Keratinocyte (primary cell): Measurements from ENCODE around the gene RSAD1. TPM values are rescaled to one million over a fixed set of nuclear protein-coding genes. Genes with fewer than 3 reads are reported as not detected.
A peak's percentile ranks its signal among the peaks of the same experiment; 100 is the strongest.

Experiments used
- DNase-seq: peaks from one replicate; pipeline ENCODE4 v3.0.0-alpha.2; 2011; ENCODE audit warnings: low read depth, missing footprints, low spot score
- FAIRE-seq: peaks from 2 replicates; lab custom pipeline; 2011; peaks lifted over from hg19 to GRCh38; lab: Jason Lieb, UNC
- H2AFZ ChIP-seq: 2 replicates; pipeline ENCODE4 v1.6.0; 2012; ENCODE audit warnings: low read length, control low read depth, inconsistent platforms; ENCODE audit not compliant: control insufficient read depth
- H3K27ac ChIP-seq: 2 replicates; pipeline ENCODE4 v1.5.1; 2011; ENCODE audit warnings: low read length; ENCODE audit not compliant: control insufficient read depth, insufficient read depth
- H3K27me3 ChIP-seq: 3 replicates; pipeline ENCODE4 v1.6.0; 2011; ENCODE audit warnings: low read length; ENCODE audit not compliant: control insufficient read depth, insufficient read depth; ENCODE audit errors: extremely low read depth
- H3K36me3 ChIP-seq, 2 experiments: 2 replicates in 1 of 2; 3 replicates in 1 of 2; pipeline ENCODE4 v1.5.1; 2011; ENCODE audit warnings: low read length in 2 of 2, mild to moderate bottlenecking in 1 of 2; ENCODE audit not compliant: control insufficient read depth in 2 of 2, insufficient read depth in 2 of 2; ENCODE audit errors: extremely low read depth in 1 of 2
- H3K4me1 ChIP-seq: 3 replicates; pipeline ENCODE4 v1.5.1; 2011; ENCODE audit warnings: low read length; ENCODE audit not compliant: control insufficient read depth, insufficient read depth; ENCODE audit errors: extremely low read depth
- H3K4me2 ChIP-seq: 3 replicates; pipeline ENCODE4 v1.6.0; 2011; ENCODE audit warnings: low read depth, low read length; ENCODE audit not compliant: control insufficient read depth, insufficient read depth; ENCODE audit errors: extremely low read depth
- H3K4me3 ChIP-seq, 3 experiments: fragments of 200-600 bp in 1 of 3; sonication (generic) in 1 of 3; 2 replicates in 2 of 3; 3 replicates in 1 of 3; pipeline ENCODE4 v1.5.1; 2011 to 2016; ENCODE audit warnings: low read length in 3 of 3, mild to moderate bottlenecking in 3 of 3, control low read depth in 2 of 3, inconsistent platforms in 1 of 3, low read depth in 1 of 3, mixed read lengths in 1 of 3, mixed run types in 1 of 3, moderate library complexity in 1 of 3; ENCODE audit not compliant: control insufficient read depth in 2 of 3, insufficient read depth in 2 of 3; ENCODE audit errors: extremely low read depth in 1 of 3
- H3K79me2 ChIP-seq: 2 replicates; pipeline ENCODE4 v1.6.0; 2012; ENCODE audit warnings: low read length; ENCODE audit not compliant: control insufficient read depth, insufficient read depth
- H3K9ac ChIP-seq: 3 replicates; pipeline ENCODE4 v1.6.0; 2011; ENCODE audit warnings: low read length; ENCODE audit not compliant: control insufficient read depth, insufficient read depth; ENCODE audit errors: extremely low read depth
- H3K9me1 ChIP-seq: 3 replicates; pipeline ENCODE4 v1.6.0; 2011; ENCODE audit warnings: low read length; ENCODE audit not compliant: control insufficient read depth, insufficient read depth; ENCODE audit errors: extremely low read depth
- H3K9me3 ChIP-seq: 2 replicates; pipeline ENCODE4 v1.5.1; 2012; ENCODE audit warnings: low read depth, low read length; ENCODE audit not compliant: control insufficient read depth
- H4K20me1 ChIP-seq: 3 replicates; pipeline ENCODE4 v1.6.0; 2011; ENCODE audit warnings: low read length; ENCODE audit not compliant: control insufficient read depth, insufficient read depth; ENCODE audit errors: extremely low read depth
- CTCF ChIP-seq, 3 experiments: IDR thresholded peaks in 1 of 3; conservative IDR thresholded peaks in 1 of 3; optimal IDR thresholded peaks in 1 of 3; 2 replicates in 2 of 3; 3 replicates in 1 of 3; pipeline versions ENCODE3 to v1.5.1; 2011; ENCODE audit warnings: low read length in 3 of 3, mild to moderate bottlenecking in 3 of 3, moderate library complexity in 2 of 3, control low read depth in 1 of 3, inconsistent platforms in 1 of 3; ENCODE audit not compliant: insufficient read depth in 2 of 3; ENCODE audit errors: extremely low read depth in 1 of 3
- EZH2 ChIP-seq: IDR thresholded peaks from one replicate; pipeline ENCODE4 v1.6.1; 2012; ENCODE audit warnings: inconsistent platforms, mild to moderate bottlenecking, low read length, moderate library complexity
- dilution Hi-C: fragments of 300-500 bp; cut with MboI; formaldehyde crosslinking; loops from one replicate; pipeline ENCODE4 v1.7.0; 2020; ENCODE audit warnings: low sequenced_read_pairs; ENCODE audit not compliant: extremely low pct_ligation_motif_present
- polyA plus RNA-seq, 5 experiments: library from polyadenylated mRNA; depleted of rRNA in 3 of 5; stranded (reverse) in 3 of 5; stranded (forward) in 1 of 5; unstranded in 1 of 5; fragments of >200 nt; gene quantifications; 1 replicate in 1 of 5; 2 replicates in 3 of 5; 3 replicates in 1 of 5; pipeline versions ENCODE4 v1.2.1 to v1.2.3, GENCODE V29; 2011 to 2012; ENCODE audit warnings: missing spikeins in 2 of 5, low read depth in 1 of 5, low replicate concordance in 1 of 5

Gene RSAD1
- polyA plus RNA-seq, 1 donor (not counting 4 experiments of a cell fraction or from before 2014, with no cell fraction given) = 28.2 TPM

GRCh38 chr17:50452630-50453300 lies 25.9 kb upstream of the RSAD1 start:
- Histone ChIP-seq H3K4me2 (no peak overlapping the region), H3K9me3 (no peaks in the 10 kb centered on the region), H3K4me1 (peaks cover 9% of the 10 kb centered on the region), H4K20me1 (no peaks in the 10 kb centered on the region), H3K36me3 (peaks cover 3 to 5% of the 10 kb centered on the region in 2 experiments), H3K9me1 (peaks cover 2% of the 10 kb centered on the region), H3K4me3 (no peak overlapping the region), H3K79me2 (no peaks in the 10 kb centered on the region), H3K9ac (no peak overlapping the region), H3K27me3 (no peaks in the 10 kb centered on the region), H2AFZ (no peak overlapping the region), H3K27ac (no peak overlapping the region)
- dilution Hi-C loops = no loop called here
- FAIRE-seq (no peak), DNase-seq (peak; percentile 30)
- no peak for TF ChIP-seq CTCF (optimal IDR thresholded peaks at IDR 0.05 in 1 of 3, IDR thresholded peaks at IDR 0.05 in 1 of 3, conservative IDR thresholded peaks at IDR 0.05 in 1 of 3; ENCODE audit: extremely low read depth in 1 of 3, insufficient read depth in 2 of 3, low read length in 3 of 3)
- no peak for TF ChIP-seq EZH2

- Histone ChIP-seq H3K27ac (no peak overlapping the region), H3K4me1 (peaks cover 15% of the 10 kb centered on the region), H4K20me1 (peaks cover under 1% of the 10 kb centered on the region), H3K4me3 (no peak overlapping the region), H3K4me2 (no peak overlapping the region), H3K9me1 (peaks cover 2% of the 10 kb centered on the region), H2AFZ (no peak overlapping the region), H3K9me3 (no peaks in the 10 kb centered on the region), H3K27me3 (no peaks in the 10 kb centered on the region), H3K79me2 (no peaks in the 10 kb centered on the region), H3K36me3 (peaks cover 3 to 5% of the 10 kb centered on the region in 2 experiments), H3K9ac (no peak overlapping the region)
- DNase-seq = no peak
- FAIRE-seq = no peak
- TF ChIP-seq CTCF (optimal IDR thresholded peaks at IDR 0.05 in 1 of 3, IDR thresholded peaks at IDR 0.05 in 1 of 3, conservative IDR thresholded peaks at IDR 0.05 in 1 of 3; ENCODE audit: extremely low read depth in 1 of 3, insufficient read depth in 2 of 3, low read length in 3 of 3) = no peak
- TF ChIP-seq EZH2 = no peak
- dilution Hi-C loops = no loop called here
Observed at GRCh38 chr17:50453901-50454300, 24.8 kb upstream of the RSAD1 start.
